Kasumi-1 (cell line): ENCODE data around the gene CSNK1A1.
A peak's percentile ranks its signal among the peaks of the same experiment; 100 is the strongest.
"Not testable (repeated sequence)": the region's sequence is repeated elsewhere in the genome, so short reads cannot be mapped to it uniquely, and the experiment has no call there.

Source experiments
- DNase-seq, 2 experiments: peaks; one replicate each; lab custom pipeline; 2025; lab: John Stamatoyannopoulos, UW

The CSNK1A1 gene

DNA sequence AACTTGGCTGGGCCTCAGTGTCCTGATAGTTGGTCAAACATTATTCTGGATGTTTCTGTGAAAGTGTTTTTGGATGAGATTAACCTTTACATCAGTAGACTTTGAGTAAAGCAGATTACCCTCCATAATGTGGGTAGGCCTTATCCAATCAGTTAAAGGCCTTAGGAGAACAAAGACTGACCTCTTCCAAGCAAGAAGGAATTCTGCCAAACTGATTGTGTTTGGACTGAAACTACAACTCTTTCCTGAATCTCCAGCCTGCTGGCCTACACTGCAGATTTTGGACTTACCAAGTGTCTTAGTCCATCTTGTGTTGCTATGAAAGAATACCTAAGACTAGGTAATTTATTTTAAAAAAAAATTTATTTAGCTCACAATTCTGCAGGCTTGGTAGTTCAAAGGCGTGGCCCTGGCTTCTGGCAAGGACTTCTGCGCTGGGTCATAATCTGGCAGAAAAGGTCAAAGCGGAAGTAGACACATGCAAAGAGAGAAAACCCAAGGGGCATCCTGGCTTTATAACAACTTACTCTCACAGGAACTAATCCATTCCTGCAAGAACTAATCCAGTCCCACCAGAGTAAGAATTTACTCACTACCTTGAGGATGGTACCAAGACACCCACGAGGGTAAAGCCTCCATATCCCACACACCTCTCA lies 21.5 kb upstream of the CSNK1A1 start:
- no peak for DNase-seq

- no peak for DNase-seq
Observed at GRCh38 chr5:149572170-149572569, 20.9 kb upstream of the CSNK1A1 start.

DNA sequence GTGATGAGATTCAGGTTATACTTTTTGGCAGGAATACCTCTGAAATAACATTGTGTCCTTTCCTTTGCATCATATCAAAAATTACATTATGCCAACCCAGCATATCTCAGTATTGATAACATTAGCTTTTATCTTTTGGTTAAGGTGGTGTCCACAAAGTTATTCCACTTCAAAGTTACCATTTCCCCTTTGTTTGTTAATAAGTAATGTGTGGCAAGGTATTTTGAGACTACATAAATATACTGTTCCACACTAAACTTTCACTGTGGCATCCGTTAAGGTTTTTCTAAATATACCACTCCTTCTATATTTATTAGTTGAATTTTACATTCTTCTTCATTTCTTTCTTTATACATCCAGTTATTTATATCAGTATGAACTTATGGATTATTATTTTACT lies 16.0 kb upstream of the CSNK1A1 start:
- no peak for DNase-seq

DNA sequence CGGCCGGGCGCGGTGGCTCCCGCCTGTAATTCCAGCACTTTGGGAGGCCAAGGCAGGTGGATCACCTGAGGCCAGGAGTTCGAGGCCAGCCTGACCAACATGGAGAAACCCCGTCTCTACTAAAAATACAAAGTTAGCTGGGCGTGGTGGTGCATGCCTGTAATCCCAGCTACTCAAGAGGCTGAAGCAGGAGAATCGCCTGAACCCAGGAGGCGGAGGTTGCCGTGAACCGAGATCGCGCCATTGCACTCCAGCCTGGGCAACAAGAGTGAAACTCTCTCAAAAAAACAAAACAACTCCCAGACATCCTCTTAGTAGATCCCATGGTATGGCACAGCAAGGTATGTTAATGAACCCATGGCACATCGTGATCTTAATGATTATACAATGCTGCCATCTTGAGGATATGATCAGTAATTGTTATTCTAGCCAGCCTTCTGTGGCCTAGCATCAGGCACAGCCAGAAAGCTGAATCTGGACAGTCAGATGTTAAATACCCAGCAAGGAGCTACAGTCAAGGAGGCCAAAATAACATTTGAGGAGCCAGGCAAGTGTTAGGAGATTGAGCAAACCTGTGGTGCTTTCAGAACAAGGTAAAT lies 13.4 kb upstream of the CSNK1A1 start:
- DNase-seq: peak; percentile 80 to 91

- no peak for DNase-seq
Observed at GRCh38 chr5:149563466-149563865, 12.2 kb upstream of the CSNK1A1 start.

- DNase-seq: peak; percentile 48 to 64
Observed at GRCh38 chr5:149561848-149562247, 10.6 kb upstream of the CSNK1A1 start.

GRCh38 chr5:149559706-149560105 lies 8.5 kb upstream of the CSNK1A1 start:
- DNase-seq: no peak

GRCh38 chr5:149552553-149553160 lies 1.4 kb upstream of the CSNK1A1 start:
- peak in 1 of 2 experiments; percentile 9 for DNase-seq

- DNase-seq: no peak
Observed at GRCh38 chr5:149552038-149552494, 827 bp upstream of the CSNK1A1 start.

GRCh38 chr5:149550594-149551226 lies 529 bp downstream of the CSNK1A1 start:
- DNase-seq: no peak

DNA sequence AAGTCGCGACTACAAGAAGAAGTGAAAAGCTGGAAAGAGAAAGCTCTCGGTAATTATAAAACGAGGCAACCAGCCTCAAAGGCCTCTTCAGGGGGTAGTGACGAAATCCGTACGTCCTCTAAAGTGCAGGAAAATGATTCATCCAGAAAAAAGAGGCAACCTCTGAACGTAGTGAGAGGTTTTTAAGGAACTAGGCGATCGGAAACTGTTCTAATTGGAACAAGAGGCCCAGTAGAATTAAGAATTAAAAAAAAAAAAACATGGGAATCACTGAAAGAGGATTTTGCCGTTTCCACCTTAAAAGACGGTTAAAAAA lies 1.0 kb downstream of the CSNK1A1 start:
- peak; percentile 49 to 58 for DNase-seq

- DNase-seq: peak; percentile 50 to 58
Observed at GRCh38 chr5:149549461-149550267, 1.6 kb downstream of the CSNK1A1 start.

DNA sequence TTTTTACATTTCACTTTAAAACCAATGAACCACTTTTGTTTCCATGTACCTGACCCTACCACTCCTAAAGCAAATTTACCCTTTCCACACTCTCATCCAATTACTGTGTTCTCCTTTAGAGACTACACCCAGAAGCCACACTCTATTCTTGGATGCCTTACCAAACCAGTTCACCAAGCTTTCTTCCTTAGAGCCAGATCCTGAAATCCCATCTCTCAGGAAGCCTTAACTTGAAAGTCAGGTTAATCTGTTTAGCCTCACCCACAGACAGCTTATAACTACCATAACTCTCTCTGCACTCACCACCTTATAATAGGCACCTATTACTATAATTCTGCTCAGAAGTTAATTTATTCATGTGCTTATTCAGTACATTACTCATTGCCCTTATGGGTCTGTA lies 4.3 kb downstream of the CSNK1A1 start:
- DNase-seq: no peak

- DNase-seq: no peak
Observed at GRCh38 chr5:149545327-149545726, 5.9 kb downstream of the CSNK1A1 start.

GRCh38 chr5:149544028-149544420 lies 7.2 kb downstream of the CSNK1A1 start:
- DNase-seq: peak; percentile 52 to 74

DNA sequence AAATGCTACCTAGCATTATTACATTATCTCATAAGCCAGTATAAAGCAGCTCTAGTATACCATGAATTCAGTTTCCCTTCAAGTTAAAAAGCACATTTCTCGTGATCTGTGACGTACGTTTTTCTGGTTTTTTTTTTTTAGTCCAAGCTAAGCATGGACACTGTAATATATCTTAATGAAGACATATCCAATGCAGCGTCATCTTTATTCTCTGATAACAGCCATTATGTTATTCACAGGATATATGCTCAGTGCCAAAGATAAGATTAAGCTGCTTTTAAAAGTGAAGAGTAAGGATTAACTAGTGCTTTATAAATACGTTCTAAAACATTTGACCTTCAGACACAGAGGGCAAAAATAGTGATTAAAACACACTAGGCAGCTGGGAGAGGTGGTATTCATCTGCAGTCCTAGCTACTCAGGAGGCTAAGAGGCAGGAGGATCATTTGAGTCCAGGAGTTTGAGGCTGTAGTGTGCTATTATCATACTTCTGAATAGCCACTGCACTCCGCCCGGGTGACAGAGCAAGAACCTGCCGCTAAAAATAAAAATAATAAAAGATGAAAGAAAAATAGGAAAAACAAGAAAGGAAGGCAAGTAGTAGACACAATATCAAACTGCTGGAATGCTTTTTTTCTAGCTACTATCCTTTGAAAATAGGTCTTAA lies 7.7 kb downstream of the CSNK1A1 start:
- DNase-seq: no peak

- no peak for DNase-seq
Observed at GRCh38 chr5:149541893-149542292, 9.3 kb downstream of the CSNK1A1 start.

DNA sequence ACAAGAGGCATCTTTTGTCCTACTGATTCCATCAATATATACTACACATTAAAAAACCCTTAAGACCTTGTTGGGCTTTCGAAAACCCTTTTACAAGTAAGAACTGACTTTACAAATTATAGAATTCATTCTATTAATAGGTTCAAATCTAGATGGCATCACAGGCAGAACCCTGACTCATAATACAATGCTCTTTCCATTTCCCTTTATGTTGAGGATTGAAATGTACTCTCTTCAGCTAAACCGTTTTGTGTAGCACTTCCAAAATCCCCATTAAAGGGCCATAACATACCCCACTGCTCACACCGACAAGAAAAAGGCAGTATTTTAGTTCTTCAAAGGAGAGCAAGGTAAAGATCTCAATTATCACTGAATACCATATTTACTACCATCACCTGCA lies 11.2 kb downstream of the CSNK1A1 start:
- DNase-seq: no peak

- DNase-seq: no peak
Observed at GRCh38 chr5:149537374-149537975, 13.8 kb downstream of the CSNK1A1 start.

- DNase-seq: not testable (repeated sequence)
Observed at GRCh38 chr5:149535787-149536186, 15.5 kb downstream of the CSNK1A1 start.

DNA sequence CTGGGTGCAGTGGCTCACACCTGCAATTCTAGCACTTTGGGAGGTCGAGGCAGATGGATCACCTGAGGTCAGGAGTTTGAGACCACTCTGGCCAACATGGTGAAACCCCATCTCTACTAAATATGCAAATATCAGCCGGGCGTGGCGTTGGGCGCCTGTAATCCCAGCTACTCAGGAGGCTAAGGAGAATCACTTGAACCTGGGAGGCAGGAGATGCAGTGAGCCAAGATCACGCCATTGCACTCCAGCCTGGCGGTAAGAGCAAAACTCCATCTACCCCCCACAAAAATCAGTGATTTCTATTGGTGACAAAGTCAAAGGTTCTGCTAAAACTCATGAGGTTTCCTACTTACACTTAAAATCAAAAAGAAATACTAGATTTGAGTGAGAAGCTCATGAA lies 18.8 kb downstream of the CSNK1A1 start:
- no peak for DNase-seq
